SK-N-MC (cell line): ENCODE results near the gene SBK1.

Experiments
- EZH2 ChIP-seq: fragments of 200-600 bp; sonication (generic); IDR thresholded peaks from one replicate; pipeline ENCODE4 v1.6.1; 2017; ENCODE audit warnings: antibody characterized with exemption
- POLR2AphosphoS5 ChIP-seq: IDR thresholded peaks from 2 replicates; pipeline ENCODE4 v1.6.1; 2012; ENCODE audit warnings: mild to moderate bottlenecking, low read depth, low read length, borderline replicate concordance

DNA sequence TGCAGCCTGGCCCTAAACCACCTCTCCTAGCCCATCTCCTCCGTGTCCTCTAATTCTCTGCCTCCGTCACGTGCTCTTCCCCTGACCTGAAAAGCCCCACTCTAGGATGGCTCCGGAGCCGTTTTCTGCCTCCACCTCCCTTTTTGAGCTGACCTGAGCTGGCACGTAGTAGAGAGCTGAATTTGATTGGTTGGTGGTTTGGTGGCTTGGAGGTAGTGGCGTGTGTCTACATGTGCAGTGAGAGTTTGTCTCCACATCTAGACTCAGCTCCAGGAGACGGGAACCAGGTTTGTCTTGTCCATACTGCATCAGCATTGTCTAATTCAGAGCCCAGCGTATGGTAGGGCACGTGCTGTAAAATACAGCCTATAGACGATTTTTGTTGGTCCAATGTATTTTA, 3.0 kb downstream of the SBK1 start:
- TF ChIP-seq POLR2AphosphoS5 = no peak
- no peak for TF ChIP-seq EZH2
